Renal pelvis (tissue), 4 donors: ENCODE measurements around the gene MEGF8. TPM values are rescaled to one million over a fixed set of nuclear protein-coding genes. Genes with fewer than 3 reads are reported as not detected.
A peak's percentile ranks its signal among the peaks of the same experiment; 100 is the strongest.

Experiments
- DNase-seq: peaks from one replicate; pipeline ENCODE4 v3.0.0-alpha.2; 2013
- polyA plus RNA-seq, 3 donors: library from polyadenylated mRNA; unstranded; fragments of 120-200 nt; gene quantifications; one replicate each; pipeline ENCODE4 v1.2.1, GENCODE V29; 2013; ENCODE audit not compliant: insufficient read length in 3 of 3

MEGF8 gene
- polyA plus RNA-seq, 3 donors: 43.0 to 45.6 (median 43.8) TPM

DNA sequence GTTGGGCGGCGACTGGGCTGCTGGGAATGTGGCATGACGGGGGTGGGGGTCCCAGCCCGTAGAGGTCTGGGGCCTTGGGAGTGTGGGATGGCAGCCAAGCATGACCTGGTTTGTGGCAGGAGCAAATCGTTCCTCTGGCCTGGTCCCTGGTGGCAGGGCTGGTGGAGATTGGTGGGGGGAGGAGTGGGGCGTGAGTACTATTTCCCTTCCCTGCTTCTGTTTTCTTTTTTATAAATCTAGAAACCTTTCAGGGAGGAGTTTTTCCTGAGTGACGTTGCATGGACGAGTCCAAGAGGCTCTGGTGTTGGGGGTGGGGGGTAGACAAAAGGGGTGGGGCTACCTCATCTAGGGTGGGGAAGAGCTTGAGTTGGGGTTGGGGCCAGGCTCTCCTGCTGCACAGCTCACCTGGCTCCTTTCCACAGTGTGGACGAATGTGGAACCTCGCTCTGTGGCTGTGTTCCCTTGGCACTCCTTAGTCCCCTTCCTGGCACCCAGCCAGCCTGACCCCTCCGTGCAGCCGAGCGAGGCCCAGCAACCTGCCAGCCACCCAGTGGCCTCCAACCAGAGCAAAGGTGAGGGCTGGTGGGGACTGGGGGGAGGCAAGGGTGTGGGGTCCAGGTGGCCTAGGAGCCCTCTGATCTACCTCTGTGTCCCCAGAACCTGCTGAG, 39.0 kb upstream of the MEGF8 start:
- no peak for DNase-seq

DNA sequence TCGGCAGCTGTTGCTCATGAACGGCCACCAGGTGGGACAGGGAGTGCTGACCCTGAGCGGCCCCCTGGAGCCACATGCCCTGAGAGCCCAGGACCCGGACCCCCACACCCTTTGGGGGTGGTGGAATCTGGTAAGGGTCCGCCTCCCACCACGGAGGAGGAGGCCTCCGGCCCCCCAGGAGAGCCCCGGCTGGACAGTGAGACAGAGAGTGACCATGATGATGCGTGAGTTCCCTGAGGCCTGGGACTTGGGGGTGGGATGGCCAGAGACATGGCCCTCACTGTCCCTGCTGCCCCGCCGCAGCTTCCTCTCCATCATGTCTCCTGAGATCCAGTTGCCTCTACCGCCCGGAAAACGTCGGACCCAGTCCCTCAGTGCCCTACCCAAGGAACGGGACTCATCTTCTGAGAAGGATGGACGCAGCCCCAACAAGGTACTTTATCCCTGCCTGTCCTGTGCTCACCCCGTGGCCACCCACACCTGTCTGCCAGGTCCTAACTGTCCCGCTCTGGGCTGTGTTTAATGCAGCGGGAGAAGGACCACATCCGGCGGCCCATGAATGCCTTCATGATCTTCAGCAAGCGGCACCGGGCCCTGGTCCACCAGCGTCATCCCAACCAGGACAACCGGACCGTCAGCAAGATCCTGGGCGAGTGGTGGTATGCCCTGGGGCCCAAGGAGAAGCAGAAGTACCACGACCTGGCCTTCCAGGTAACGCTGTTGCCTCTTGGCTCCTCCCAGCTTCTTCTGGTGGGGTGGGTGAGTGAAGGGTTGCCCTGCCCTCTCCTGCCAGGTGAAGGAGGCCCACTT, 38.2 kb upstream of the MEGF8 start:
- DNase-seq: no peak

DNA sequence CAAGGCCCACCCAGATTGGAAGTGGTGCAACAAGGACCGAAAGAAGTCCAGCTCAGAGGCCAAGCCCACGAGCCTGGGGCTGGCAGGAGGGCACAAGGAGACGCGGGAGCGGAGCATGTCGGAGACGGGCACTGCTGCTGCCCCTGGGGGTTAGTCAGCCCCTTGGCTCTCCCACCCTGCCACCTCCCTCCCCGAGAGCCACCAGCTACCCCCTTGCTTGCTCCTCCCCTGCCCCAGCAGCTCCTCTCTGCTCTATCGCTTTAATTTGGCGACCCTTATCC, 37.7 kb upstream of the MEGF8 start:
- DNase-seq: no peak

- no peak for DNase-seq
Observed at GRCh38 chr19:42288387-42288786, 37.0 kb upstream of the MEGF8 start.

DNA sequence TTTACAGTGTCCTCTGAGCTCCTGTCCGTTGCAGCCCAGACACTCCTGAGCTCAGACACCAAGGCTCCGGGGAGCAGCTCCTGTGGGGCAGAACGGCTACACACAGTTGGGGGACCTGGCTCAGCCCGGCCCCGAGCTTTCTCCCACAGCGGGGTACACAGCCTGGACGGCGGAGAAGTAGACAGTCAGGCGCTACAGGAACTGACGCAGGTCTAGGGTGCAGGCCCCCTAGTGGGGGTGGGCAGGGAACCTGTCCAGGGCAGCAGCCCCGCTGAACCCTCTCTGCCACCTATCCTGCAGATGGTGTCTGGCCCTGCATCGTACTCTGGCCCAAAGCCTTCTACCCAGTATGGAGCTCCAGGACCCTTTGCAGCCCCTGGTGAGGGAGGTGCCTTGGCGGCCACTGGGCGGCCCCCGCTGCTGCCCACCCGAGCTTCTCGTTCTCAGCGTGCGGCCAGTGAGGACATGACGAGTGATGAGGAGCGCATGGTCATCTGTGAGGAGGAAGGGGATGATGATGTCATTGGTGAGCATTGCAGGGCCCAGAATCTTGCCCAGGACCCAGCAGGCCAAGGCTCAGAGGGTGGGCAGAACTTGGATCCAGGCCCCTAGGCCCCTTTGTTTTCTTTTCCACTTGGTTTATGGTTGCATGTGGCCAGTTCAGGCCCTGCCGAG, 36.4 kb upstream of the MEGF8 start:
- no peak for DNase-seq

- DNase-seq: no peak
Observed at GRCh38 chr19:42289556-42290041, 35.8 kb upstream of the MEGF8 start.

GRCh38 chr19:42290136-42290522, 35.3 kb upstream of the MEGF8 start:
- no peak for DNase-seq

DNA sequence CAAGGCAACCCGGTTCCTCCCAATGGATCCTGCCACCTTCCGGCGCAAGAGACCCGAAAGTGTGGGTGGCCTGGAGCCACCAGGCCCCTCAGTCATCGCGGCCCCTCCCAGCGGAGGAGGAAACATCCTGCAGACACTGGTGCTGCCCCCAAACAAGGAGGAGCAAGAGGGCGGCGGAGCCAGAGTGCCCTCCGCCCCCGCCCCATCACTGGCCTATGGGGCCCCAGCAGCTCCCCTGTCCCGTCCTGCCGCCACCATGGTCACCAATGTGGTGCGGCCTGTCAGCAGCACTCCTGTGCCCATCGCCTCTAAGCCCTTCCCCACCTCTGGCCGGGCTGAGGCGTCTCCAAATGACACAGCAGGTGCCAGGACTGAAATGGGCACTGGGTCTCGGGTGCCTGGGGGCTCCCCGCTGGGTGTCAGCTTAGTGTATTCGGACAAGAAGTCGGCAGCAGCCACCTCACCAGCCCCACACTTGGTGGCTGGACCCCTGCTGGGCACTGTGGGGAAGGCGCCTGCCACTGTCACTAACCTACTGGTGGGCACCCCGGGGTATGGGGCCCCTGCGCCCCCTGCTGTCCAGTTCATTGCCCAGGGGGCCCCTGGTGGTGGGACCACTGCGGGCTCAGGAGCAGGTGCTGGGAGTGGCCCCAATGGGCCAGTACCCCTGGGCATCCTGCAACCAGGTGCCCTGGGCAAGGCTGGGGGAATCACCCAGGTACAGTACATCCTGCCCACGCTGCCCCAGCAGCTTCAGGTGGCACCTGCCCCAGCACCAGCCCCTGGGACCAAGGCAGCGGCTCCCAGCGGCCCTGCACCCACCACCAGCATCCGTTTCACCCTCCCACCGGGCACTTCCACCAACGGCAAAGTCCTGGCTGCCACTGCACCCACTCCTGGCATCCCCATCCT, 34.7 kb upstream of the MEGF8 start:
- no peak for DNase-seq

- no peak for DNase-seq
Observed at GRCh38 chr19:42291435-42291810, 34.0 kb upstream of the MEGF8 start.

DNA sequence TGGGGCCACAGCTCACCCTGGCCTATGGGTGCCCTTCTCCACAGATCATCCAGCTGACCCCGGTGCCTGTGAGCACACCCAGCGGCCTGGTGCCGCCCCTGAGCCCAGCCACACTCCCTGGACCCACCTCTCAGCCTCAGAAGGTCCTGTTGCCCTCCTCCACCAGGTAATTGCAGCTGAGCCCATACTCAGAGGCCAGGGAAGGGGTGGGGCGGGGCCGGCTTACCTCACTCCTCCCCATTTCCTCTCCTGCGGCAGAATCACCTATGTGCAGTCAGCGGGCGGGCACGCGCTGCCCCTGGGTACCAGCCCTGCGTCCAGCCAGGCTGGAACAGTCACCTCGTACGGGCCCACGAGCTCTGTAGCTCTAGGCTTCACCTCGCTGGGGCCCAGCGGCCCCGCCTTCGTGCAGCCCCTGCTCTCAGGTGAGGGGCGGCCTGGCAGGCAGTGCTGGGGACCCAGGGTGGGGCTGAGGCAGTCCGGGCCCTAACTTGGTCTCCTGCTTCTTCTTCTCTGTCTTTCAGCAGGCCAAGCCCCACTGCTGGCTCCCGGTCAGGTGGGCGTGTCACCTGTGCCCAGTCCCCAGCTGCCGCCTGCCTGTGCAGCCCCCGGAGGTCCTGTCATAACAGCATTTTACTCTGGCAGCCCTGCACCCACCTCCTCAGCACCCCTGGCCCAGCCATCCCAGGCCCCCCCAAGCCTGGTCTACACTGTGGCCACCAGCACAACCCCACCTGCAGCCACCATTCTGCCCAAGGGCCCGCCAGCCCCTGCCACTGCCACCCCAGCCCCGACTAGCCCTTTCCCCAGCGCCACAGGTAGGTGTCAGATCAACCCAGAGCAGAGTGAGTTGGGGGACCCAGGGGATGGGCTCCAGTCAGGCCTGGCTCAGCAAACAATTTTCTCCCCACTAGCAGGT, 33.1 kb upstream of the MEGF8 start:
- DNase-seq: no peak

GRCh38 chr19:42292963-42293362, 32.5 kb upstream of the MEGF8 start:
- no peak for DNase-seq

DNA sequence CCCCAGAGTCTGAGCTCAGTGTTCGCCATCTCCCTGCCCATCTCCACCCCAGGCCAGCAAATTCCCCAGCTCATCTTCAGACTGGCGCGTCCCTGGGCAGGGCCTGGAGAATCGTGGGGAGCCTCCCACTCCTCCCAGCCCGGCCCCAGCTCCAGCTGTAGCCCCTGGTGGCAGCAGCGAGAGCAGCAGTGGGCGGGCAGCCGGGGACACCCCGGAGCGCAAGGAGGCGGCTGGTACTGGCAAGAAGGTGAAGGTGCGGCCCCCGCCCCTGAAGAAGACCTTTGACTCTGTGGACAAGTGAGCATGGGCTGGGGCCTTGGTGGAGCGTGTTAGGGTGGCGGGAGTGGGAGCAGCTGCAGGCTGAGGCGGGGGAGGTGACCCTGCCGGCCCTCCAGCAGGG, 31.9 kb upstream of the MEGF8 start:
- DNase-seq: no peak

DNA sequence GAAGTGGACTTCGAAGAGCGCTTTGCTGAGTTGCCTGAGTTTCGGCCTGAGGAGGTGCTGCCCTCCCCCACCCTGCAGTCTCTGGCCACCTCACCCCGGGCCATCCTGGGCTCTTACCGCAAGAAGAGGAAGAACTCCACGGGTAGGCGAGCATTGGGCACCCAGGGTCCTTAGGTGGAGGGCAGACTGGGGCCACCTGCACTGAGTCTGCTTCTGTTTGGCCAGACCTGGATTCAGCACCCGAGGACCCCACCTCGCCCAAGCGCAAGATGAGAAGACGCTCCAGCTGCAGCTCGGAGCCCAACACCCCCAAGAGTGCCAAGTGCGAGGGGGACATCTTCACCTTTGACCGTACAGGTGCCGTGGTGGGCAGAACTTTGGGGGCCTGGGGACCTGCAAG, 31.5 kb upstream of the MEGF8 start:
- DNase-seq: no peak

DNA sequence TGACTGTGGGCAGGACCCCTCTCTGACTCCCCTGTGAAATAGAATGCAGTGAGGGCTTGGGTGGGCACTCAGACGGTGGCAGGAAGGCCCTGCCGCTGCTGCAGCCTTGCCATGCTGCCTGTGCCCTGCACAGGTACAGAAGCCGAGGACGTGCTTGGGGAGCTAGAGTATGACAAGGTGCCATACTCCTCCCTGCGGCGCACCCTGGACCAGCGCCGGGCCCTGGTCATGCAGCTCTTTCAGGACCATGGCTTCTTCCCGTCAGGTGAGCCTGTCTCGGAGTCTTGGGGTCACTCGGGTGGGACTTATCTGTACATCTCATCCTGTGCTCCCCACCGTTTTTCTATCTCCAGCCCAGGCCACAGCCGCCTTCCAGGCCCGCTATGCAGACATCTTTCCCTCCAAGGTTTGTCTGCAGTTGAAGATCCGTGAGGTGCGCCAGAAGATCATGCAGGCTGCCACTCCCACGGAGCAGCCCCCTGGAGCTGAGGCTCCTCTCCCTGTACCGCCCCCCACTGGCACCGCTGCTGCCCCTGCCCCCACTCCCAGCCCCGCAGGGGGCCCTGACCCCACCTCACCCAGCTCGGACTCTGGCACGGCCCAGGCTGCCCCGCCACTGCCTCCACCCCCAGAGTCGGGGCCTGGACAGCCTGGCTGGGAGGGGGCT, 30.8 kb upstream of the MEGF8 start:
- DNase-seq: no peak

DNA sequence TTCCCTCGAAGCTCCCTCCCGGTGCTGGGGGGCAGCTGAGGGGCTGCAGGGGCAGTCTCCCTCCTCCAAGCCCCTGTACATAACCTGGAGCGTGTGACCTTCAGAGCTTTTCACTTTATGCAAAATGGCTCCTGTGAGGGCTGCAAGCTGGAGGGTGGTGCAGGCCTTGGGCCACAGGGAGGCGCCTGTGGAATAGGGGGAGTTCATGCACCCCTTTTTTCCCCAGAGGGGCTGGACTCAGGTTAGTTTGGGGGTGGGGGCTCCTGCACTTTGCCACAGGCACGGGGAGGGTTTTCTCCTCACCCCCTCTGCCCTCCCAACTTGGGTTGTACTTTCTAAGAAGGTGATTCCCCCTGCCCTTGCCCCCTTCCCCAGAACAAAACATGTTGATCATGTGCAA, 30.1 kb upstream of the MEGF8 start:
- no peak for DNase-seq

- DNase-seq: peak; percentile 66
Observed at GRCh38 chr19:42295831-42296525, 29.5 kb upstream of the MEGF8 start.

DNA sequence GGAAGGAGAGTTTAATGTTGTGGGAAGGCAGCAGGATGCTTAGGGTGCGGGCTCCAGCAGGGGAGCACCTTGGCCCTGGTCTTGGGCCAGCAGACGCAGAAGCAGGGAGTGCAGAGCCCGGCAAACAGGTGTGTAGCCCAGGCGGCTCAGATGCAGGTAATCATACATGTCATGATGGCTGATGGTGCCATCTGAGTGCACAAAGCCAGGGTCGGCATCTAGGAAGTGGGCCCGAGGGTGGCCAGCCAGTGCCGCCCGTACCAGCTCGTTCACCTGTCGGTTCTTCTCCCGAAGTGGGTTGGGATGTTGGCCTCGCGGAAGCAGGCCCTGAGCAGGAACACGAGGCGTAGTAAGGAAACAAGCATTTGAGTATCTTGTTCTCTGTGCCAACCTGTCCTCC, 28.4 kb upstream of the MEGF8 start:
- no peak for DNase-seq

GRCh38 chr19:42301646-42302203, 23.7 kb upstream of the MEGF8 start, which contains the start of gene PRR19:
Gene PRR19, plus strand, starts transcription at chr19:42302132. Its CDS starts 7,453 bp downstream, at chr19:42309585.
- DNase-seq: no peak

- no peak for DNase-seq
Observed at GRCh38 chr19:42303101-42303464, 22.4 kb upstream of the MEGF8 start.
